NCI-H128 (cell line): ENCODE data around the gene BBS9.
"Not testable (repeated sequence)": the region's sequence is repeated elsewhere in the genome, so short reads cannot be mapped to it uniquely, and the experiment has no call there.

Source experiments
- DNase-seq: peaks from one replicate; lab custom pipeline; 2025; ENCODE audit not compliant: unreplicated experiment; lab: John Stamatoyannopoulos, UW

BBS9 gene

GRCh38 chr7:33271839-33272371, 142.5 kb downstream of the BBS9 start:
- DNase-seq = not testable (repeated sequence)

DNA sequence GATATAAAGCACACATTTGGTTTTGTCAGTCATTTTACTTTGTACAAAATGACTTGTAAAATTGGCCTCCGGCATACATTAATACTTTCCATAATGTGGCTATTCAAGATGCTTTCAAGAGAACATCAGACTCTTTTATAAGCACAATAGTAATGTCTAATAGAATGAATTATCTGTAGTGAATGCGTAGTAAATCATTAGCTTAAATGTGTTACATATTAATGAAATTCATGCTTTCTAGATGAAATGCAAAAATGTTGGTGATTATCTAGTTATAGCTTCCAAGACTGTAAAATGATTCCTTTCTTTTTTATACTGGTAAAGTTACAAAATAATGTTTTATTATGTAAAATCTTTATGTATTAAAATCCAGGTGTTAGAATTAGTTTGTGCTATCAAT, 144.0 kb downstream of the BBS9 start:
- no peak for DNase-seq

DNA sequence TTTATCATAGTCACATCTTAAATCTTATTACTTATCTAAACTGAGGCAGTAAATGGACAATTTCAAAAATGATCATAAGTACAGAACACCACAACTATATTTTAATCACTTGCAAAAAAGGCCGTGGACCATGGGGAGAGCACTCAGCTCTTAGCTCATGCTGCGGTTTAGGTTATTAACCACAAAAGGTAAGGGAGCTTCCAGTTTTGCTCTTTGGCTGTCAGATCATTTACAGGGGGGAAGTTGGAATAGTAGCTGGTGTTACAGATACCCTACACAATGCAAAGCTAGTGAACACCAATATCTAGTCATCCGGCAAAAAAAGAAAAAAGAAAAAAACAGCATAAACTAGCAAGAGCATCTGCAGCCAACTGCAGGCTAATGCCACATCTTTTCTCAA, 147.0 kb downstream of the BBS9 start:
- no peak for DNase-seq

DNA sequence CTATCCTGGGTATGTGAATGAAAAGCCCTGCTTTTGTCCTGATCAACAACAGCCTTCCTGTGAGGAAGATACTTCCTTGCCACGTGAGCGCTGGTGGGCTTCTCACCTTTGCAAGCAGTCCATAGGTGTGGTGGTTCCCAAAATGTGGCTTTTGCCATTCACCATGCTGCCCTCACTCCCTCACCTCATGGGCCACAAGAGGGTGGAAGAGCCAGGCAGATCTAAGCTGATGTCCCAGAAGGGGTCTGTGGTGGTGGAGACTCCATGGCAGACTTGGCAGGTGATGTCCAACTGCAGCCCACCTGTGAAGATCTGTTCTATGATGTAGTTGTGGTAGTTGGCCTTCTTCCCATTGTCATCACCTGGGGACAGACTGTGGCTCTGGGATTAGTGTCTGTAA, 147.4 kb downstream of the BBS9 start:
- DNase-seq = no peak

DNA sequence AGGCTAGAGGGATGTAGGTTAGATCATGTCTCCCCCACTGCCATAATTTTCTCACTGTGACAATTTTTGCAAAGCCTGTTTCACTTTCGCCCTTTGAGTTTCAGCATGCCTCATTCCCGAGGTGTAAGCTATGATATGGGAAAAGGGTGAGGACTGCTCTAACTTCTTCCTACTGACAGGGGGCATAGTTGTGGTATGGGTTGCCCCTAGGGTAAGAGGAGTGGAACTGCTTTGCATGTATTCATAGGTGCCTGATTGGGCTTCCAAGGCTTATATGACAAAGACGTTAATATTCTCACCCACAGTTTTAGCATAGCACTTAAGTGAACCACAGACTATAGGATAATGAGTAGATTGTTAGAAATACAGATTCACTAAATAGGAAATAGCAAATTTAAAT, 148.7 kb downstream of the BBS9 start:
- DNase-seq = no peak

- DNase-seq = no peak
These were observed 157.1 kb downstream of the BBS9 start for GRCh38 chr7:33286501-33286900.

GRCh38 chr7:33287738-33288137, 158.4 kb downstream of the BBS9 start:
- no peak for DNase-seq

GRCh38 chr7:33298848-33299247, 169.5 kb downstream of the BBS9 start:
- DNase-seq = no peak

- DNase-seq = no peak
These were observed 170.1 kb downstream of the BBS9 start for GRCh38 chr7:33299425-33299824.

DNA sequence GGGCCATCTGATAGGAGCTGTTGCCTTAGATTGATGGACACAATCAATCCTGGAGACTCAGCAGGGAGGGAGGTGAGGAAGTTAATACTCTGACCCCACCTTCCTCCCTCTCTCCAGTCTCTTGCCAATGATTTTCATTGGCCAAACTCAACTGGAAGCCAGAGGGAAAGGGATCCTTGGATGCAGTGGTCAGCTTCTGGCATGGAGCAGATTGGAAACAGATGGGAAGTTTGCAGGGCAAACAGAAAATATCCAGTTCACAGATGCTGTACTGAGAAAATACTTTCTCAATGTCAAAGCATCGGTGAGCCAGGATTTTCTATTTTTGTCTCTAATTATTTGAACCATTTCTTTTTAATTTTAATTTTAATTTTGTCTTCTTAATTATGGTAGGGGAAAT, 170.8 kb downstream of the BBS9 start:
- DNase-seq = no peak

DNA sequence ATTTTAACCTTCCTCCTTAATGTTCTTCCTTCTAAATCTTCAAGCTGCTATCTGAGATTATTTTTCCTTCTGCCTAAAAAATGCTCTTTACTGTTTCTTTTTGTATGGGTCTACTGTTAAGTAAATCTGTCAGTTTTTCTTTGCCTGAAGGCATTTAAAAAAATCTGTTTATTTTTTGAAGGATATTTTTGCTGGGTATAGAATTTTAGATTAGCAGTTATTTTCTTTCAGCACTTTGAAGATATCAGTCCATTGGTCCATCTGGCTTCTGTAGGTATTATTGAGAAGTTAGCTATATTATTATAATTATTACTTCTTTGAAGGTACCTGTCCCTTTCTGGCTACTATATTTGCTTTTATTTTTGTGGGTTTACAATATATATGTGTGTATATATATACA, 171.4 kb downstream of the BBS9 start:
- no peak for DNase-seq

DNA sequence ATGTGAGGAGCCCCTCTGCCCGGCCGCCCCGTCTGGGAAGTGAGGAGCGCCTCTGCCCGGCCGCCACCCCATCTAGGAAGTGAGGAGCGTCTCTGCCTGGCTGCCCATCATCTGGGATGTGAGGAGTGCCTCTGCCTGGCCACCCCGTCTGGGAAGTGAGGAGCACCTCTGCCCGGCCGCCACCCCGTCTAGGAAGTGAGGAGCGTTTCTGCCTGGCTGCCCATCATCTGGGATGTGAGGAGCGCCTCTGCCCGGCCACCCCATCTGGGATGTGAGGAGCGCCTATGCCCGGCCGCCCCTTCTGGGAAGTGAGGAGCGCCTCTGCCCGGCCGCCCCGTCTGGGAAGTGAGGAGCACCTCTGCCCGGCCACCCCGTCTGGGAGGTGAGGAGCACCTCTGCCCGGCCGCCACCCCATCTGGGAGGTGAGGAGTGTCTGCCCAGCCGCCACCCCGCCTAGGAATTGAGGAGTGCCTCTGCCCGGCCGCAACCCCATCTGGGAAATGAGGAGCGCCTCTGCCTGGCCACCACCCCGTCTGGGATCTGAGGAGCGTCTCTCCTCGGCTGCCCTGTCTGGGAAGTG, 174.7 kb downstream of the BBS9 start:
- DNase-seq = not testable (repeated sequence)

GRCh38 chr7:33307205-33307604, 177.8 kb downstream of the BBS9 start:
- no peak for DNase-seq

DNA sequence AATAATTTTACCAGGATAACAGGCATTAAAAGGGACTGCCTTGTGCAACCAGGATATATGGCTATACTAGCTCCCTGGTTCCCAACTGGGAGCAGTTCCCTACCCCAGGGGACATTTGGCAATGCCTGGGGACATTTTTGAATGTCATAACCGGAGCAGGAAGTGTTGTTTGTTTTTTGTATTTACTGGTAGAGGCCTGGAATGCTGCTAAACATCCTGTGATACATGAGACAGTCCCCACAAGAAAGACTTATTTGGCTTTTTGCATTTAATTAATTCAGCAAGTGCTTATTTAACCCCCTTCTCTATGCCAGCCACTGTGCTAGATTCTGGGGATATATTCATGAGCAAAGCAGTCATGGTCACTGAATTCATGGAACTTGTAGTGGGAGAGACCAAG, 181.2 kb downstream of the BBS9 start:
- no peak for DNase-seq

DNA sequence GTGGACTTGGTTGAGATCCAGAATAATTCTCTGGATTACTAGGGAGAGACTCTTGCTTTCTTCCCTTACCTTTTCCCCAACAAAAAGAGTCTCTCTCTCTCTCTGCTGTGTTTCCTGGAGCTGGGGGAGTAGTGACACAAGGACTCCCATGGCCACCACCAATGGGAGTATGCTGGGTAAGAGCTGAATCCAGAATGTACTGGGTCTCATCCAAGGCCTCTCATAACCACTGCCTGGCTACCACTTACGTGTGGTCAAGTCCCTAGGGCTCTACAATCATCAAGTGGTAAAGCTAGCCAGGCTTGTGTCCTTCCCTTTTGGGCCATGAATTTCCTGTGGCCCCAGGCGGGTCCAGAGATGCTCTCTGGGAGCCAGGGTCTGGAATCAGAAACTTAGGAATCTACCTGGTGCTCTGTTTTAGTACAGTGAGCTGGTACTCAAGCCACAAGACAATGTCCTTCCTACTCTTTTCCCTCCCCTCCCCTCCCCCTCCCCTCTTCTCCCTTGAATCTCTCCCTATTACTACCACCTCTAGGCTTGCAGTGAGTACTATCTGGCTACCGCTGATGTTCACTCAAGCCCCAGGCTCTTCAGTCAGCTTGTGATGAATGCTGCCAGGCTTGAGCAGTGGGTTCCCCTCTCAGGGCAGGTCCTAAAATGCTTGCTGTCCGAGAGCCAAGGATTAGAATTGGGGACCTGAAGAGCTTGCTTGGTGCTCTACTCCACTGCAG, 196.6 kb downstream of the BBS9 start:
- no peak for DNase-seq

GRCh38 chr7:33326485-33326848, 197.1 kb downstream of the BBS9 start:
- no peak for DNase-seq

- no peak for DNase-seq
These were observed 198.1 kb downstream of the BBS9 start for GRCh38 chr7:33327427-33327826.

GRCh38 chr7:33334349-33334748, 205.0 kb downstream of the BBS9 start:
- no peak for DNase-seq

GRCh38 chr7:33336820-33337219, 207.5 kb downstream of the BBS9 start:
- no peak for DNase-seq

- no peak for DNase-seq
These were observed 209.9 kb downstream of the BBS9 start for GRCh38 chr7:33339074-33339790.

DNA sequence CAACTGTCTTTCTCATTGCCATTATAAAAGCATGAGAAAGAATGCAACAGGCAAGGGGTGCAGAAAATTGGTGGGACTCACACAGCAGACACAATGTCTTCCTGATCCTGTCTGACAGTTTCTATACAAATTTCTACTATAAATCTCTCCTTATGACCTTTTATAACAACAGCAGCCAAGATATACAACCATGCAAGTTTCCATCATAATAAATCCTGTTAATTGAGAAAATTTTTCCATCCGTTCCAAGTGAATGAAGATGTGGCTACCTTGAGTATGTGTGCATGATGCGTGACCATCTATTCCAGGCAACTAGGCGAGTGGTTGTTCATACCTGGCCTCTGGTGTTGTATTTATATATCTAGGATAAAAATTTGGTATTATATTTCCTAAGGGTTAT, 216.7 kb downstream of the BBS9 start:
- DNase-seq = no peak

- no peak for DNase-seq
These were observed 221.2 kb downstream of the BBS9 start for GRCh38 chr7:33350577-33350976.
